K562 (cell line): ENCODE data around the gene DNAJC6. TPM values are rescaled to one million over a fixed set of nuclear protein-coding genes. Genes with fewer than 3 reads are reported as not detected.

ENCODE experiments used
- ATAC-seq: fragments of 200-7000 bp; cut with Tn5 transposase; 3 replicates; pipeline ENCODE4 v1.9.1; 2020; ENCODE audit warnings: moderate library complexity
- Bru-seq: library from RNA; stranded (reverse); fragments of 400-500 nt; gene quantifications from one replicate; lab custom pipeline; 2021; lab: Mats Ljungman, UMichigan
- BruChase-seq, 2 experiments: library from RNA; stranded (reverse); fragments of 400-500 nt; gene quantifications; one replicate each; lab custom pipeline; 2021; lab: Mats Ljungman, UMichigan
- BruUV-seq: library from RNA; stranded (reverse); fragments of 400-500 nt; replicated peaks from 2 replicates; lab custom pipeline; 2021; lab: Mats Ljungman, UMichigan
- CTCF ChIA-PET: fragments of 300-600 bp; formaldehyde crosslinking; extraction: SDS; loops from one replicate; lab custom pipeline; 2021; ENCODE audit warnings: low intra/inter-chr PET ratio; lab: Yijun Ruan, JAX
- POLR2A ChIA-PET: fragments of 300-600, 350-650 bp; sonication (Branson Sonifier 250); formaldehyde crosslinking; extraction: SDS; loops from one replicate; lab custom pipeline; 2021; ENCODE audit warnings: antibody characterized with exemption, inconsistent platforms; lab: Yijun Ruan, JAX
- DNase-seq, 4 experiments: peaks; one replicate each; pipeline versions ENCODE4 v3.0.0 to v3.0.0-alpha.2; 2011 to 2018; ENCODE audit warnings: low spot score in 3 of 4, mixed read lengths in 3 of 4; ENCODE audit errors: extremely low read depth in 1 of 4
- FAIRE-seq: peaks from 2 replicates; lab custom pipeline; 2011; peaks lifted over from hg19 to GRCh38; lab: Jason Lieb, UNC
- H2AFZ ChIP-seq: 2 replicates; pipeline ENCODE4 v1.6.0; 2011; ENCODE audit warnings: low read depth, low read length, control low read depth, inconsistent platforms
- H3K27ac ChIP-seq: fragments of 200-600 bp; 3 replicates; pipeline ENCODE4 v1.8.0; 2011; ENCODE audit warnings: low read depth, mild to moderate bottlenecking, control low read depth, inconsistent platforms, low read length, moderate library complexity, mixed read lengths; ENCODE audit errors: extremely low read depth
- H3K27me3 ChIP-seq, 2 experiments: fragments of 300-600 bp in 1 of 2; 2 replicates in 1 of 2; 3 replicates in 1 of 2; pipeline versions ENCODE4 v1.6.0 to v1.8.0; 2011; ENCODE audit warnings: inconsistent platforms in 2 of 2, low read length in 2 of 2, mild to moderate bottlenecking in 1 of 2, mixed read lengths in 1 of 2, moderate library complexity in 1 of 2; ENCODE audit not compliant: control insufficient read depth in 2 of 2, insufficient read depth in 2 of 2
- H3K36me3 ChIP-seq: fragments of 300-600 bp; 3 replicates; pipeline ENCODE4 v1.8.0; 2011; ENCODE audit warnings: mild to moderate bottlenecking, low read length, inconsistent platforms; ENCODE audit not compliant: control insufficient read depth, insufficient read depth
- H3K4me1 ChIP-seq, 2 experiments: fragments of 200-600 bp in 1 of 2; replicated peaks in 1 of 2; 2 replicates in 1 of 2; 3 replicates in 1 of 2; pipeline versions ENCODE4 v1.5.1 to v1.8.0; 2011; ENCODE audit warnings: inconsistent platforms in 2 of 2, low read length in 2 of 2, mild to moderate bottlenecking in 1 of 2, mixed read lengths in 1 of 2, moderate library complexity in 1 of 2; ENCODE audit not compliant: control insufficient read depth in 2 of 2, insufficient read depth in 2 of 2
- H3K4me2 ChIP-seq: 2 replicates; pipeline ENCODE4 v1.6.1; 2011; ENCODE audit warnings: low read length, control low read depth, inconsistent platforms, mixed read lengths; ENCODE audit not compliant: insufficient read depth
- H3K4me3 ChIP-seq: fragments of 200-600 bp; sonication (generic), shearing (Covaris generic); 2 replicates; pipeline ENCODE4 v1.5.1; 2016; ENCODE audit warnings: control low read depth, inconsistent platforms
- H3K79me2 ChIP-seq: fragments of 200-600 bp; 3 replicates; pipeline ENCODE4 v1.8.0; 2011; ENCODE audit warnings: low read length, inconsistent platforms; ENCODE audit not compliant: control insufficient read depth, insufficient read depth
- H3K9ac ChIP-seq, 2 experiments: 2 replicates each; pipeline versions ENCODE4 v1.6.0 to v1.6.1; 2011; ENCODE audit warnings: low read depth in 2 of 2, low read length in 2 of 2, control low read depth in 1 of 2, inconsistent platforms in 1 of 2, mild to moderate bottlenecking in 1 of 2, mixed read lengths in 1 of 2; ENCODE audit not compliant: insufficient read depth in 1 of 2
- H3K9me1 ChIP-seq: one replicate; pipeline ENCODE4 v1.6.0; 2011; ENCODE audit warnings: inconsistent platforms, mild to moderate bottlenecking, low read length, moderate library complexity; ENCODE audit not compliant: control insufficient read depth, insufficient read depth
- H3K9me3 ChIP-seq: replicated peaks from 2 replicates; pipeline ENCODE4 v1.5.1; 2011; ENCODE audit warnings: low read depth, low read length, inconsistent platforms; ENCODE audit not compliant: control insufficient read depth, insufficient read depth
- H4K20me1 ChIP-seq: replicated peaks from 2 replicates; pipeline ENCODE4 v1.6.1; 2011; ENCODE audit warnings: low read length, inconsistent platforms, mixed read lengths; ENCODE audit not compliant: control insufficient read depth, insufficient read depth
- E2F8 ChIP-seq: fragments of 450-650 bp; IDR thresholded peaks from 2 replicates; pipeline ENCODE4 v1.7.1; 2018; ENCODE audit warnings: mild to moderate bottlenecking, low read depth; ENCODE audit not compliant: partially characterized antibody
- FOSL1 ChIP-seq: fragments of 200-800 bp; sonication (Bioruptor generic); conservative IDR thresholded peaks from 2 replicates; pipeline ENCODE4 v1.6.1; 2016; ENCODE audit warnings: missing genetic modification characterization, missing compliant biosample characterization
- HNRNPH1 ChIP-seq: fragments of 200-400 bp; formaldehyde crosslinking; optimal IDR thresholded peaks from 2 replicates; pipeline ENCODE3; 2017; ENCODE audit warnings: low read depth, mild to moderate bottlenecking, low read length, moderate library complexity
- PHF8 ChIP-seq: fragments of 200-600 bp; sonication (generic); IDR thresholded peaks from 2 replicates; pipeline ENCODE4 v1.6.1; 2012; ENCODE audit warnings: mixed run types, mild to moderate bottlenecking, inconsistent platforms, low read length, moderate library complexity, borderline replicate concordance
- PRPF4 ChIP-seq: fragments of 200-400 bp; formaldehyde crosslinking; IDR thresholded peaks from one replicate; pipeline ENCODE4 v1.6.1; 2017; ENCODE audit warnings: low read length, low read depth, mild to moderate bottlenecking; ENCODE audit not compliant: insufficient read depth, poor library complexity, severe bottlenecking
- SNIP1 ChIP-seq: fragments of 450-650 bp; IDR thresholded peaks from 2 replicates; pipeline ENCODE4 v1.7.1; 2017; ENCODE audit warnings: low read depth, mild to moderate bottlenecking
- ZC3H11A ChIP-seq: IDR thresholded peaks from 2 replicates; pipeline ENCODE4 v1.6.1; 2012; ENCODE audit warnings: low read depth, low read length, improper control_type of control experiment
- ZNF140 ChIP-seq: fragments of 250-450 bp; sonication (Bioruptor Pico); IDR thresholded peaks from 2 replicates; pipeline ENCODE4 v1.8.0; 2021; ENCODE audit warnings: moderate library complexity, mild to moderate bottlenecking, inconsistent platforms
- ZNF197 ChIP-seq: fragments of 200-800 bp; sonication (Bioruptor generic); IDR thresholded peaks from 2 replicates; pipeline ENCODE4 v1.6.1; 2016; ENCODE audit warnings: low read depth, missing genetic modification characterization, missing compliant biosample characterization
- WGBS: fragments of 100-300 bp; shearing (Covaris generic); methylation state at CpG from one replicate; pipeline ENCODE4 v1.1.6; 2016; ENCODE audit warnings: low coverage, mixed read lengths; ENCODE audit not compliant: insufficient coverage; ENCODE audit errors: missing lambda C conversion rate; 5-methylcytosine and 5-hydroxymethylcytosine counted together
- in situ Hi-C: fragments of 300-500 bp; cut with MboI; formaldehyde crosslinking; loops from 4 replicates; pipeline ENCODE4 v1.15.0; 2018; ENCODE audit warnings: inconsistent platforms, mixed read lengths
- intact Hi-C: fragments of 100-400 bp; cut with micrococcal nuclease; formaldehyde crosslinking; loops from 2 replicates; pipeline ENCODE4 v1.14.2; 2022
- long read RNA-seq, 3 experiments: library from polyadenylated mRNA in 2 of 3; library from RNA in 1 of 3; unstranded in 2 of 3; stranded (forward) in 1 of 3; transcript quantifications; one replicate each; pipeline ENCODE4 v2.0.0, GENCODE V29; 2019 to 2022
- polyA minus RNA-seq, 3 experiments: library from RNA; depleted of rRNA, polyadenylated mRNA; stranded (reverse); fragments of >200 nt; gene quantifications; 2 replicates each; pipeline ENCODE4 v1.2.3, GENCODE V29; 2011
- polyA plus RNA-seq, 8 experiments: library from polyadenylated mRNA; depleted of rRNA in 4 of 8; stranded (reverse) in 5 of 8; unstranded in 3 of 8; fragments of >200 nt; fragmentation: Nextera tagmentation in 2 of 8; fragmentation: Illumina TruSeq in 1 of 8; extraction: Ambion mirVana in 2 of 8; extraction: Trizol in 1 of 8; gene quantifications; 2 replicates each; pipeline versions ENCODE4 v1.2.1 to v1.2.3, GENCODE V29; 2011 to 2014; ENCODE audit warnings: inconsistent platforms in 1 of 8, missing spikeins in 1 of 8
- total RNA-seq, 7 experiments: library from RNA; depleted of rRNA in 6 of 7; stranded (reverse); fragments of >200 nt in 6 of 7; fragmentation: Illumina TruSeq in 2 of 7; extraction: Trizol in 2 of 7; gene quantifications; 2 replicates each; pipeline versions ENCODE4 v1.2.1 to v1.2.3, GENCODE V29; 2011 to 2021; ENCODE audit warnings: low replicate concordance in 1 of 7

Gene DNAJC6
- total RNA-seq (2011; cell fraction: chromatin; rRNA removed; ENCODE audit: low replicate concordance), result 83.6 and 231 TPM in 2 replicates
- total RNA-seq (2011; cell fraction: nucleolus; rRNA removed), result 29.2 and 43.3 TPM in 2 replicates
- total RNA-seq (2011; cell fraction: nucleoplasm; rRNA removed), result 81.3 and 133 TPM in 2 replicates
- total RNA-seq (2014; rRNA removed) (24.3 and 33.1 TPM in 2 replicates), total RNA-seq (2014; rRNA removed; fragmentation: Illumina TruSeq; extraction: Trizol) (41.4 and 43.8 TPM in 2 replicates), total RNA-seq (2015; rRNA removed; fragmentation: Illumina TruSeq; extraction: Trizol) (26.8 and 28.0 TPM in 2 replicates), total RNA-seq (2021) (44.5 and 45.5 TPM in 2 replicates), polyA plus RNA-seq (2011; rRNA removed) (59.4 and 78.7 TPM in 2 replicates), polyA plus RNA-seq (2014; fragmentation: Illumina TruSeq; extraction: Trizol) (44.7 and 49.7 TPM in 2 replicates), polyA plus RNA-seq (2014; fragmentation: Nextera tagmentation; extraction: Ambion mirVana) (1 to 10 TPM; 6.7 to 8.2 TPM), polyA plus RNA-seq (2014; rRNA removed) (24.0 and 28.1 TPM in 2 replicates), polyA minus RNA-seq (2011; rRNA and poly(A)+ RNA removed) (118 and 129 TPM in 2 replicates), Bru-seq, nascent RNA (percentile 91 among the genes with signal in this experiment), BruChase-seq, experiment 1, labeled RNA remaining after a 2-hour chase (percentile 84 among the genes with signal in this experiment), BruChase-seq, experiment 2, labeled RNA remaining after a 6-hour chase (percentile 83 among the genes with signal in this experiment)
- polyA plus RNA-seq (2011; cell fraction: cytosol; rRNA removed), result 36.5 and 44.9 TPM in 2 replicates
- 67.4 and 73.5 TPM in 2 replicates for polyA plus RNA-seq (2011; cell fraction: nucleus; rRNA removed)
- polyA plus RNA-seq (2012), result 21.9 and 27.0 TPM in 2 replicates
- 41.0 and 50.6 TPM in 2 replicates for polyA minus RNA-seq (2011; cell fraction: cytosol; rRNA and poly(A)+ RNA removed)
- 73.6 and 103 TPM in 2 replicates for polyA minus RNA-seq (2011; cell fraction: nucleus; rRNA and poly(A)+ RNA removed)
- long read RNA-seq, experiment 1, full-length matches to known transcripts, result 1 of 245 reads
- long read RNA-seq, experiment 1, partial matches to known transcripts, result 166 of 245 reads
- long read RNA-seq, experiment 1, other reads (novel, unspliced or antisense), result 78 of 245 reads
- long read RNA-seq, experiment 2, partial matches to known transcripts, result 21 of 32 reads
- long read RNA-seq, experiment 2, other reads (novel, unspliced or antisense), result 11 of 32 reads
- long read RNA-seq, experiment 3, partial matches to known transcripts, result 6 of 8 reads
- long read RNA-seq, experiment 3, other reads (novel, unspliced or antisense), result 2 of 8 reads

- Histone ChIP-seq H3K27ac (peak within 1 kb of the TSS; percentile 68), H3K36me3 (peaks cover 23% of the 10 kb centered on the region; the same call in 1 of the 3 replicates), H4K20me1 (peaks cover 5% of the 10 kb centered on the region; the same call in 1 of the 2 replicates), H3K9me3 (no peaks in the 10 kb centered on the region), H3K9me1 (no peaks in the 10 kb centered on the region), H3K27me3 (no peaks in the 10 kb centered on the region), H3K79me2 (peaks cover 72% of the 10 kb centered on the region), H2AFZ (no peak within 1 kb of the TSS), H3K4me3 (peak within 1 kb of the TSS; percentile 51), H3K9ac (peak within 1 kb of the TSS; percentile 37 to 91), H3K4me1 (peaks cover 16 to 25% of the 10 kb centered on the region in 2 experiments; a peak in 4 of 5 replicates), H3K4me2 (peak within 1 kb of the TSS; percentile 78)
- in situ Hi-C loops (no loop called here), intact Hi-C loops (loop anchor here (1.0 to 5.0 kb wide), 6 partner anchors 16 to 111 kb away; partner anchors contain the start of genes LEPR and LEPROT)
- ATAC-seq (peak; percentile 93), FAIRE-seq (peak; percentile 35), DNase-seq (peak; percentile 76 to 88 (median 80))
- BruUV-seq, result no TSS peak
- 1% methylated on average over 42 of the region's 75 CpGs for WGBS
- POLR2A ChIA-PET, result interaction anchor here (0.7 to 2.3 kb wide), 13 partner anchors 9 to 378 kb away, joined by 3 to 13 read pairs (median 4); no protein-coding TSS in a partner anchor
- CTCF ChIA-PET, result interaction anchor here (1.2 kb wide), 1 partner anchor 55 kb away, joined by 4 read pairs; no protein-coding TSS in a partner anchor
- TF ChIP-seq E2F8 (peak; percentile 28), ZNF140 (no peak), SNIP1 (no peak), HNRNPH1 (no peak), PHF8 (no peak), ZNF197 (CRISPR knock-in tag) (0 out of 2 replicates have a peak, but pooled peaks have one; percentile 39), FOSL1 (tag) (peak; percentile 23; the same call in 1 of the 2 replicates), PRPF4 (no peak), ZC3H11A (no peak)
Observed at GRCh38 chr1:65309304-65310077, at the start of gene DNAJC6. DNAJC6 (plus strand) TSS chr1:65309543; CDS start chr1:65309746, 203 bp downstream.
